Activated CD8-positive, alpha-beta memory T cell treated with anti-CD3 and anti-CD28 coated beads, Interleukin-2, amount 50 U/mL, for 48 hours (primary cell): ENCODE data around the gene HMCN1.

Experiments
- DNase-seq: peaks from one replicate; pipeline ENCODE4 v3.0.0-alpha.2; 2020

The HMCN1 gene

GRCh38 chr1:186213225-186213607, 479.0 kb downstream of the HMCN1 start:
- DNase-seq, result no peak

GRCh38 chr1:186214791-186215190, 480.6 kb downstream of the HMCN1 start:
- DNase-seq, result no peak

GRCh38 chr1:186215636-186216035, 481.4 kb downstream of the HMCN1 start:
- DNase-seq, result no peak

GRCh38 chr1:186218654-186219352, 484.6 kb downstream of the HMCN1 start:
- DNase-seq, result no peak

GRCh38 chr1:186220067-186220466, 485.9 kb downstream of the HMCN1 start:
- DNase-seq, result no peak

GRCh38 chr1:186220911-186221310, 486.7 kb downstream of the HMCN1 start:
- no peak for DNase-seq

- no peak for DNase-seq
Observed at GRCh38 chr1:186225096-186225495, 490.9 kb downstream of the HMCN1 start.

- DNase-seq, result no peak
Observed at GRCh38 chr1:186228749-186229148, 494.6 kb downstream of the HMCN1 start.

- DNase-seq, result no peak
Observed at GRCh38 chr1:186231861-186232436, 497.8 kb downstream of the HMCN1 start.

GRCh38 chr1:186234976-186235686, 500.9 kb downstream of the HMCN1 start:
- DNase-seq, result no peak

GRCh38 chr1:186235696-186236095, 501.5 kb downstream of the HMCN1 start:
- no peak for DNase-seq

- DNase-seq, result no peak
Observed at GRCh38 chr1:186236921-186237320, 502.7 kb downstream of the HMCN1 start.

GRCh38 chr1:186239171-186239570, 505.0 kb downstream of the HMCN1 start:
- DNase-seq, result no peak

GRCh38 chr1:186240436-186240835, 506.2 kb downstream of the HMCN1 start:
- no peak for DNase-seq
